Globus pallidus (tissue), 1 donor: ENCODE data around the gene PCDH12.

ENCODE experiments used
- DNase-seq: peaks from one replicate; pipeline ENCODE4 v3.0.0-alpha.2; 2015; ENCODE audit warnings: low spot score

The PCDH12 gene

GRCh38 chr5:141906972-141907371 lies 51.0 kb downstream of the PCDH12 start:
- DNase-seq: no peak

GRCh38 chr5:141906517-141906916 lies 51.5 kb downstream of the PCDH12 start:
- no peak for DNase-seq

GRCh38 chr5:141904551-141904950 lies 53.5 kb downstream of the PCDH12 start:
- DNase-seq: no peak

- DNase-seq: no peak
These were observed 54.7 kb downstream of the PCDH12 start for GRCh38 chr5:141903261-141903660.

- no peak for DNase-seq
These were observed 55.8 kb downstream of the PCDH12 start for GRCh38 chr5:141902015-141902814.

GRCh38 chr5:141898448-141899049 lies 59.5 kb downstream of the PCDH12 start:
- DNase-seq: peak; percentile 31

GRCh38 chr5:141897425-141897824 lies 60.6 kb downstream of the PCDH12 start:
- DNase-seq: no peak
